ENCODE measurements around the gene CDC42EP4. TPM values are rescaled to one million over a fixed set of nuclear protein-coding genes. Genes with fewer than 3 reads are reported as not detected.

CDC42EP4 gene
- polyA plus RNA-seq, 1 donor: 39.3 TPM

DNA sequence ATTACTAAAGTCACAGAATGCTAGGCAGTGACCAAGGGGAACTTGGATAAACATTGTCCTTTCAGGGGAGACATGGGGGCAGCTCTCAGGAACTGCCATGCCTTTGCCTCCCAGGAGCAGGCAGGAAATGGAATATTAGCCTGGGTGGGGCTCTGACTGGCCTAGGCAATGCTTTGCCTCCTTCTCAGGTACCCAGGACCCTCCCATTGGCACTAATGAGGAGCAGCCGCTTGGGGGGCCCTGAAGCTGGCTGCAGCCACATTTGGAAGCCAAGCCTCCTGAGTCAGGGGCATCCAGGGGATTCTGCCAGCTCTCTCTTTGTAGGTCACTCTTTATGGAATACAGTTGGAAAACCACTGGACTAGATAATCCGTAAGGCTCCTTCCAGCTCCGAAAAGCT, 55.6 kb downstream of the CDC42EP4 start:
- no peak for DNase-seq

DNA sequence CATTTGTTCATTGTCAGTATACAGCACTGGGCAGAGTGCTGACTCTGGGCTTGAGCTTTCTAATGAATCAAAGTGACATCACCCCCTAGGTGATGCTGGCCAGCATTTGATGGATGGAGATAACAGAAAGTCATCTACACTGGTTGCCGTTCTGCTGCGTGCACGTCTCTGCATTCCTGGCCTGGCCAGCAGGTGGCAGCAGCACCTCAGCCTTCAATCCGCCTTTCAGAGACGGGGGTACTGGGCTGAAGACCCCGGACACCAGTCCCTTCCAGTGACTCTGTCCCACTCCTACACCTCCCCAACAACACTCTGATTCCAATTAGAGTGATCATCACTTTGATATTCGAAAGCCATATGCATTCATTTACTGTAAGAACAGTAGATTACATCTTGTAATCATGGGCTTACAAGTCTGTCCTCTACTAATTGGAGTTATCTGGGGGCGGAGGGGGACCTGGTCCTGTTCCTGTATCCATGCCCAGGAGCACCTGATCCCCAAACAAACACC, 56.1 kb downstream of the CDC42EP4 start:
- no peak for DNase-seq

DNA sequence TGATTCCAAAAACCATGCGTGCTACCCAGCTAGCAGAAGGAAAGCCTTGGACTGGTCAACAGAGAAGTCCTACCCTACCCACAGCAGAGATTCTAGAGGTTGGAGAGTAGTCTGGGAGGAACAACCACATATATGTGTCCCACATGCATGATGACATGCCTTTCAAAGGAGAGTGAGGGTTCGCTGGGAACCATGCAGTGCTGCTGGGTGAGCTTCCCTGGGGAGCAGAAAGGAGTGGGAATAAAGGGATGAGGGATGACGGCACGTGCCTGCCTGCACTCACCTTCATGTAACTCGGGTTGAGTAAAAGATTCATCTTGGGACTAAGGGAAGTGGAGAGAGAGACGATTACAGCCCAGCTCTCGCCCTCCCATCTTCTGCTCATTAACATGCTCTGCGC, 59.9 kb downstream of the CDC42EP4 start:
- no peak for DNase-seq

DNA sequence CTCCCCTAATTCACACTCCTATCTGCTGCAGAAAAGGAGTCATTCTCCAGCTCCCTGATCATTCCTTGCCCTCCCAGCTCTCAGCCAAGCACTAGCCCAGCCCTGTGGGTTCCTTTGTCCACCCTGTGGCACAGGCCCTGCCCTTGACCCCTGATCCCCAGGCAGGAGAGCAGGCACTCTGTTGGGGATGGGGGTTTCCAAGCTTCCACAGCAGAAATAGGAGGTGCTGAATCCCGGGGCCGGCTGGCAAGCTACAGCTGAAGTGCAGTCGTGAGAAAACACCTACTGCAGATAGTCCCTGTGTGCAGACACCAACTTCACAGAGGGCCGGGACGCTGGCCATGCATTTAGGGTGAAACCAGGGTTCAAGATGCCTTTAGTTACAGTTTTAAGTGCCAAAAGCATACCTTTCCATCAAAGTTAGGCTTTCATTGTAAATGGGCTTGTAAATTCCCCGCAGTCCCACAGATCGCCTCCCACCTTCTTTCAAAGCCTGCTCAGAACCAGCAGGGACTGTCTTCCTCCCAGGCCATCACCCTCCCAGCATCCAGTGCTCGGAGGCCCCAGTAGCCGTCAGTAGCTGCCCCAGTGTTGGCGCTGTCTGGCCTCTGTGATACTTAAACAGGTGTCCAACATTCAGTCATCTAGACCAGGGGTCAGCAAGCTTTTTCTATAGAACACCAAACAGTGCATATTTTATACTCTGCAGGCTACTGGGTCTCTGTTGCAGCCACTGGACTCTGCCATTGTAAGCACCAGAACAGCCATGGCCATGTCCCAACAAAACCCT, 60.8 kb downstream of the CDC42EP4 start:
- DNase-seq: no peak

DNA sequence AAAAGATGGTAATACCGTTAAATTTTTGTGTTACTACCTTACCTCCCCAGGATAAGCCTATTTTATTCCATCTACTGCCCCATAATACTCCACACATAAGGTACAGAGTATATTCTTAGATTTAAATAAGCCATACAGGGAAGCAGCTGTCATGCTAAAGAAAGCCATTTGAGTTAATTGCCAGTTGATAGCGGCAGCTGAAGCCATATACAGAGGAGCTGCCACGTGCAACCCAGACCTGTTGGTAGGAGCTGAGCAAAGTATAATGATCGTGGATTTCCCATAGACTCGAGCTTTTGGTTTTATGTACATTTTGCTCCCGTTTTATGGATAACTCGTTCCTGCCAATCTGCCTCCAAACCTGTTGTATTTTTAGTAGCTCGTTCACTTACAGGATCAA, 62.1 kb downstream of the CDC42EP4 start:
- DNase-seq: no peak

DNA sequence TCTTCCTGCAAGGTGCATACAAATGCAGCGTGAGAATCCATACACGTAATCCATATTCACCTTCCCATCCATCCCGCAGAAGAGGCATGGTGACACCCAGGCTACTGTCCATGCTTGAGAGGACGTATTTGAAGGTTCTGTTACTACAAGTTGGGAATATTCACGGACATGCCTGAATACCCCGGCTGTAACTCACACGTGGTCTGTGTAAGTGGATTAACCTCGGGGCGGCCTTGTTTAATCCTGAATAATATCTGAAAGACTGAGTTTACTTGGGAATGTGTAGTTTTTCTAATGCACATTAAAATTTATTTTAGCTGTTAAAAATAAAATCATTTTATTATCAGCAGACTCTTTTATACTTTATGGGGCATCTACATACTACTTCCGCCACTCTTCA, 63.3 kb downstream of the CDC42EP4 start:
- DNase-seq: no peak

DNA sequence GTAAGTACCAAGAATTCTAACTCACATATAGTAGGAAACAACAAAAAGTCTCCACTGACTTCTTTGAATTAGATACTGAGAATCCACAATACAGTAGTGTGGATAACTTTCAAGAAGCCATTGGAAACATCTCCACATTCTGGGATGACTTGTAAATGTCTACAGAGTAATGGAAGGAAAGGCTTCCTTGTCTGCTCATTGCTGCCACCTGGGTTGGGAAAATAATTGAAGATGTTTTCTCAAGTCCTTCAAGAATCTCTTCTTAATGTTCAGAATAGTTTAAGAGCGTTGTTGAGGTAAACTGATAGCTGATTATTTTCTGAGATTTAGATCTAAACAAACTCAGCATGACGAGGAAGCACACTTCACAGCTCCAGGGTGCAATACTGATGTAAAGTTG, 64.1 kb downstream of the CDC42EP4 start:
- no peak for DNase-seq

DNA sequence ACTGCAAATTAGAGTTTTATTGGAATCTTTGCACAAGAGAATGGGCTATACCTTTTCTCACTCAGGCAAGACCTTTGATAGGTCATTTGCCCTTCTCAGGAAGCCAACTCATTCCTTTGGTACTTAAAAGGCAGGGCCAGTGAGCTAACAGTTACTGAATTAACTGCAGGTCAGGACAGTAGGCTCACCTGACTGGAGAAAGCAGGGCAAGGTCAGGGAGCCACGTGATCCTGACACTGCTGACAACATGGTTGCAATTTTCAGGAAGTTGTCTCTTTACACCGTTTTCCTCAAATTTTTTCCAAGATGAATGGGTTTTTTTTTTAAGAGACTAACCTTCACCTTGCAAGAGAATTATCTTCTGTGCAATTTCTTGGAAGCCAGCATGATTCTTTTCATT, 71.2 kb downstream of the CDC42EP4 start:
- DNase-seq: no peak

DNA sequence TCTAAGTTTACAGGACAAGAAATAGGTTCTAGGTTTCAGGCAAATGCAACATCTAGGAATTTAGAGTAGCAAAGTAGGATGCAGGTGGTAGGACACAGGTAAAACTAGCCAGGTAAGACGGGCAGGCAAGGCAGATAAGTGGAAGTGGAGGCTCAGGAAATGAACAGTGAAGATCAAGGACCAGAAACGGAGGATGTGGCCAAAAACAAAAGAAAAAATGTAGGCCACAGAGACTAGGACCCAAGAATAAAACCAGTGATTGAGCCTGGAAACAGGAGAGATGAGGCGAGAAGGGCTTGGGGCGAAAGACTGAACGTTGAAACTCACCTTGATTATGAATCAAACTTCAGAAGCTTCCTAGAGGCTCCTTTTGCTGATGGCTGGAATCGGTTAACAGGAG, 74.1 kb downstream of the CDC42EP4 start:
- no peak for DNase-seq

DNA sequence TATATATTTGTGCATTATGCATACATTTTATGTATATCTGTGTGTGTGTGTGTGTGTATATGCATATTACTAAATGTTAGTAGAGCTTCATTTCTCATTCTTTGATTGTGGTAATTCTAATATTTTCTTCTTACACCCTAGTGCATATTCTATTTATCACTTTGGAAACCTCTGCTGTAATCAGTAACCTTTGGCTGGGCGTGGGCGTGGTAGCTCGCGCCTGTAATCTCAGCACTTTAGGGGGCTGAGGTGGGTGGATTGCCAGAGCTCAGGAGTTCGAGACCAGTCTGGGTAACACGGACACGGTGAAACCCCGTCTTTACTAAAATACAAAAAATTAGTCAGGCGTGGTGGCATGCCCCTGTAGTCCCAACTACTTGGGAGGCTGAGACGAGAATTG, 77.1 kb downstream of the CDC42EP4 start:
- DNase-seq: no peak

Other genes with a start within 250 kb of the CDC42EP4 start
- 24.4 TPM for gene SLC39A11, start 219.3 kb downstream of the CDC42EP4 start, polyA plus RNA-seq (ENCODE audit: insufficient read length)
- gene SSTR2, start 147.0 kb downstream of the CDC42EP4 start, polyA plus RNA-seq (ENCODE audit: insufficient read length): 2.9 TPM
- 61.4 TPM for gene COG1, start 118.9 kb downstream of the CDC42EP4 start, polyA plus RNA-seq (ENCODE audit: insufficient read length)
- 0.15 TPM for gene CPSF4L, start 50.1 kb downstream of the CDC42EP4 start, polyA plus RNA-seq (ENCODE audit: insufficient read length)